GM23338 (cell line): Measurements from ENCODE around the gene AP1AR. TPM values are rescaled to one million over a fixed set of nuclear protein-coding genes. Genes with fewer than 3 reads are reported as not detected.

Experiments
- ATAC-seq: fragments of 200-7000 bp; cut with Tn5 transposase; 3 replicates; pipeline ENCODE4 v1.9.1; 2020
- DNase-seq: peaks from one replicate; pipeline ENCODE4 v3.0.0-alpha.2; 2015; ENCODE audit warnings: low spot score
- H2AFZ ChIP-seq: fragments of 200-600 bp; sonication (generic); 2 replicates; pipeline ENCODE4 v1.8.0; 2016; ENCODE audit warnings: antibody characterized with exemption, mild to moderate bottlenecking, moderate library complexity
- H3F3A ChIP-seq: fragments of 200-600 bp; sonication (generic); replicated peaks from 2 replicates; pipeline ENCODE4 v1.8.0; 2017; ENCODE audit warnings: antibody characterized with exemption, mixed run types, low read depth
- H3K27ac ChIP-seq: fragments of 200-600 bp; sonication (generic); 2 replicates; pipeline ENCODE4 v1.6.1; 2016; ENCODE audit warnings: low read depth
- H3K27me3 ChIP-seq: fragments of 200-600 bp; sonication (generic); 2 replicates; pipeline ENCODE4 v1.8.0; 2016; ENCODE audit warnings: mild to moderate bottlenecking, mixed run types, moderate library complexity; ENCODE audit not compliant: insufficient read depth
- H3K36me3 ChIP-seq: fragments of 200-600 bp; sonication (generic); 2 replicates; pipeline ENCODE4 v1.8.0; 2016; ENCODE audit warnings: mild to moderate bottlenecking; ENCODE audit not compliant: insufficient read depth
- H3K4me1 ChIP-seq: fragments of 200-600 bp; sonication (generic); 2 replicates; pipeline ENCODE4 v1.8.0; 2016; ENCODE audit warnings: mild to moderate bottlenecking, moderate library complexity; ENCODE audit not compliant: insufficient read depth
- H3K4me2 ChIP-seq: fragments of 200-600 bp; sonication (generic); 2 replicates; pipeline ENCODE4 v1.7.1; 2017; ENCODE audit warnings: mixed run types
- H3K4me3 ChIP-seq: fragments of 200-600 bp; sonication (generic); 2 replicates; pipeline ENCODE4 v1.6.1; 2016; ENCODE audit warnings: mixed run types
- H3K79me2 ChIP-seq: fragments of 200-600 bp; sonication (generic); replicated peaks from 2 replicates; pipeline ENCODE4 v1.8.0; 2017; ENCODE audit warnings: mild to moderate bottlenecking; ENCODE audit not compliant: insufficient read depth
- H3K9me2 ChIP-seq: fragments of 200-600 bp; sonication (generic); 2 replicates; pipeline ENCODE4 v1.8.0; 2017; ENCODE audit not compliant: insufficient read depth
- H4K20me1 ChIP-seq: fragments of 200-600 bp; sonication (generic); replicated peaks from 2 replicates; pipeline ENCODE4 v1.8.0; 2017; ENCODE audit warnings: mild to moderate bottlenecking; ENCODE audit not compliant: insufficient read depth
- H3K27ac Mint-ChIP-seq: 2 replicates; pipeline ENCODE4 v1.8.0; 2020; ENCODE audit warnings: inconsistent platforms, mild to moderate bottlenecking, moderate library complexity, mixed read lengths
- H3K27me3 Mint-ChIP-seq: 3 replicates; pipeline ENCODE4 v1.8.0; 2022; ENCODE audit warnings: low read depth, mild to moderate bottlenecking, moderate library complexity, mixed read lengths, inconsistent platforms; ENCODE audit not compliant: insufficient read depth, poor library complexity
- H3K36me3 Mint-ChIP-seq: 3 replicates; pipeline ENCODE4 v1.8.0; 2021; ENCODE audit warnings: low read depth, mild to moderate bottlenecking, inconsistent platforms, moderate library complexity, mixed read lengths
- H3K4me1 Mint-ChIP-seq: 3 replicates; pipeline ENCODE4 v1.8.0; 2020; ENCODE audit warnings: mild to moderate bottlenecking, inconsistent platforms, mixed read lengths
- H3K4me3 Mint-ChIP-seq: 3 replicates; pipeline ENCODE4 v1.8.0; 2021; ENCODE audit warnings: moderate library complexity, mild to moderate bottlenecking, inconsistent platforms, mixed read lengths
- H3K9me3 Mint-ChIP-seq: 3 replicates; pipeline ENCODE4 v1.8.0; 2020; ENCODE audit warnings: moderate library complexity, mild to moderate bottlenecking, inconsistent platforms, mixed read lengths
- NANOG ChIP-seq: IDR thresholded peaks from 2 replicates; pipeline ENCODE4 v1.6.1; 2016; ENCODE audit warnings: antibody characterized with exemption, borderline replicate concordance
- POLR2AphosphoS5 ChIP-seq: IDR thresholded peaks from 2 replicates; pipeline ENCODE4 v1.6.1; 2016; ENCODE audit warnings: antibody characterized with exemption, low read depth
- ZNF114 ChIP-seq: fragments of 250-450 bp; sonication (Bioruptor Pico); IDR thresholded peaks from 2 replicates; pipeline ENCODE4 v1.5.0; 2020; ENCODE audit warnings: mild to moderate bottlenecking, moderate library complexity
- polyA plus RNA-seq: library from polyadenylated mRNA; unstranded; fragments of >200 nt; fragmentation: Nextera tagmentation; extraction: Ambion mirVana; gene quantifications from 2 replicates; pipeline ENCODE4 v1.2.1, GENCODE V29; 2016
- total RNA-seq: library from RNA; depleted of rRNA; stranded (reverse); fragments of >200 nt; shearing (Covaris generic); gene quantifications from 2 replicates; pipeline ENCODE4 v1.2.3, GENCODE V29; 2014
- TF ChIP-seq, protein P1 (sequence below): fragments of 250-450 bp; sonication (Bioruptor Pico); IDR thresholded peaks from 2 replicates; pipeline ENCODE4 v1.5.0; 2020; ENCODE audit warnings: mild to moderate bottlenecking, moderate library complexity
- TF ChIP-seq, protein P2 (sequence below): IDR thresholded peaks from 2 replicates; pipeline ENCODE4 v1.6.1; 2016; ENCODE audit warnings: antibody characterized with exemption
- TF ChIP-seq, protein P3 (sequence below), 2 experiments: fragments of 200-600 bp in 1 of 2; sonication (generic) in 1 of 2; conservative IDR thresholded peaks; 2 replicates each; pipeline versions ENCODE4 v1.5.1 to v1.6.1; 2016 to 2017; ENCODE audit warnings: antibody characterized with exemption in 2 of 2, low read depth in 2 of 2, mild to moderate bottlenecking in 2 of 2, moderate library complexity in 1 of 2

The AP1AR gene
- total and polyA plus RNA-seq, 2 experiments from 2014 or later = 17.5 to 28.0 TPM

DNA sequence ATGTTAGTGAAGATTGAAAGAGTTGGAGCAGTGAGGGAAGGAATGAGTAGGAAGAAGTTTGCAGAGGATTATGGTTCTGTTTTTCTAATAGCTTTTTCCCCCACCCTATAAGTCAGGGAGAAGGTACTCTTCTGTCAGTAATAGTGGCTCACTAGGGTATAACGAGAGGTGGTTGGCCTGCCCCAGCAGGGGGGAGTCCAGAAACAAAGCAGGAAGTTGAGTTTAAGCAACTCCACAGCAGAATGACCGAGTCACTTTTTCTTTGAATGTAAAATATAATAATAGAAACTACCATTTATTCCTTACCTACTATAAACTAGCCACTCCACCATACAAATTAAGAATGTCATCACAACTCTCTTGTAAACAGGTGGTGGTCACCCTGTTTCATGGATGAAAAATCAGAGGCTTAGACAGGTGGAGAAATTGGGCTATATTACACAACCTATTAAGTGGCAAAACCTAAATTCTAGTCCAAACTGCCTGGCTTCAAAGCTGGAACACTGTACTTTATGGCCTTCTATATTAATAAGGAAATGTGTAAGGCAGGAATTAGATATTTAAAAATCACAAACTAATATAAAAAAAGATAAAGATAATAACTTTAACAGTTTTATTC is 21.9 kb downstream of the AP1AR start (continued):
- TF ChIP-seq, protein P1, sequence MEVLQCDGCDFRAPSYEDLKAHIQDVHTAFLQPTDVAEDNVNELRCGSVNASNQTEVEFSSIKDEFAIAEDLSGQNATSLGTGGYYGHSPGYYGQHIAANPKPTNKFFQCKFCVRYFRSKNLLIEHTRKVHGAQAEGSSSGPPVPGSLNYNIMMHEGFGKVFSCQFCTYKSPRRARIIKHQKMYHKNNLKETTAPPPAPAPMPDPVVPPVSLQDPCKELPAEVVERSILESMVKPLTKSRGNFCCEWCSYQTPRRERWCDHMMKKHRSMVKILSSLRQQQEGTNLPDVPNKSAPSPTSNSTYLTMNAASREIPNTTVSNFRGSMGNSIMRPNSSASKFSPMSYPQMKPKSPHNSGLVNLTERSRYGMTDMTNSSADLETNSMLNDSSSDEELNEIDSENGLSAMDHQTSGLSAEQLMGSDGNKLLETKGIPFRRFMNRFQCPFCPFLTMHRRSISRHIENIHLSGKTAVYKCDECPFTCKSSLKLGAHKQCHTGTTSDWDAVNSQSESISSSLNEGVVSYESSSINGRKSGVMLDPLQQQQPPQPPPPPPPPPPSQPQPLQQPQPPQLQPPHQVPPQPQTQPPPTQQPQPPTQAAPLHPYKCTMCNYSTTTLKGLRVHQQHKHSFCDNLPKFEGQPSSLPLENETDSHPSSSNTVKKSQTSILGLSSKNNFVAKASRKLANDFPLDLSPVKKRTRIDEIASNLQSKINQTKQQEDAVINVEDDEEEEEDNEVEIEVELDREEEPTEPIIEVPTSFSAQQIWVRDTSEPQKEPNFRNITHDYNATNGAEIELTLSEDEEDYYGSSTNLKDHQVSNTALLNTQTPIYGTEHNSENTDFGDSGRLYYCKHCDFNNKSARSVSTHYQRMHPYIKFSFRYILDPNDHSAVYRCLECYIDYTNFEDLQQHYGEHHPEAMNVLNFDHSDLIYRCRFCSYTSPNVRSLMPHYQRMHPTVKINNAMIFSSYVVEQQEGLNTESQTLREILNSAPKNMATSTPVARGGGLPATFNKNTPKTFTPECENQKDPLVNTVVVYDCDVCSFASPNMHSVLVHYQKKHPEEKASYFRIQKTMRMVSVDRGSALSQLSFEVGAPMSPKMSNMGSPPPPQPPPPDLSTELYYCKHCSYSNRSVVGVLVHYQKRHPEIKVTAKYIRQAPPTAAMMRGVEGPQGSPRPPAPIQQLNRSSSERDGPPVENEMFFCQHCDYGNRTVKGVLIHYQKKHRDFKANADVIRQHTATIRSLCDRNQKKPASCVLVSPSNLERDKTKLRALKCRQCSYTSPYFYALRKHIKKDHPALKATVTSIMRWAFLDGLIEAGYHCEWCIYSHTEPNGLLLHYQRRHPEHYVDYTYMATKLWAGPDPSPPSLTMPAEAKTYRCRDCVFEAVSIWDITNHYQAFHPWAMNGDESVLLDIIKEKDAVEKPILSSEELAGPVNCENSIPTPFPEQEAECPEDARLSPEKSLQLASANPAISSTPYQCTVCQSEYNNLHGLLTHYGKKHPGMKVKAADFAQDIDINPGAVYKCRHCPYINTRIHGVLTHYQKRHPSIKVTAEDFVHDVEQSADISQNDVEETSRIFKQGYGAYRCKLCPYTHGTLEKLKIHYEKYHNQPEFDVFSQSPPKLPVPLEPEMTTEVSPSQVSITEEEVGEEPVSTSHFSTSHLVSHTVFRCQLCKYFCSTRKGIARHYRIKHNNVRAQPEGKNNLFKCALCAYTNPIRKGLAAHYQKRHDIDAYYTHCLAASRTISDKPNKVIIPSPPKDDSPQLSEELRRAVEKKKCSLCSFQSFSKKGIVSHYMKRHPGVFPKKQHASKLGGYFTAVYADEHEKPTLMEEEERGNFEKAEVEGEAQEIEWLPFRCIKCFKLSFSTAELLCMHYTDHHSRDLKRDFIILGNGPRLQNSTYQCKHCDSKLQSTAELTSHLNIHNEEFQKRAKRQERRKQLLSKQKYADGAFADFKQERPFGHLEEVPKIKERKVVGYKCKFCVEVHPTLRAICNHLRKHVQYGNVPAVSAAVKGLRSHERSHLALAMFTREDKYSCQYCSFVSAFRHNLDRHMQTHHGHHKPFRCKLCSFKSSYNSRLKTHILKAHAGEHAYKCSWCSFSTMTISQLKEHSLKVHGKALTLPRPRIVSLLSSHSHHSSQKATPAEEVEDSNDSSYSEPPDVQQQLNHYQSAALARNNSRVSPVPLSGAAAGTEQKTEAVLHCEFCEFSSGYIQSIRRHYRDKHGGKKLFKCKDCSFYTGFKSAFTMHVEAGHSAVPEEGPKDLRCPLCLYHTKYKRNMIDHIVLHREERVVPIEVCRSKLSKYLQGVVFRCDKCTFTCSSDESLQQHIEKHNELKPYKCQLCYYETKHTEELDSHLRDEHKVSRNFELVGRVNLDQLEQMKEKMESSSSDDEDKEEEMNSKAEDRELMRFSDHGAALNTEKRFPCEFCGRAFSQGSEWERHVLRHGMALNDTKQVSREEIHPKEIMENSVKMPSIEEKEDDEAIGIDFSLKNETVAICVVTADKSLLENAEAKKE (CRISPR knock-in tag) = no peak
- TF ChIP-seq POLR2AphosphoS5 = no peak
- TF ChIP-seq, protein P2, sequence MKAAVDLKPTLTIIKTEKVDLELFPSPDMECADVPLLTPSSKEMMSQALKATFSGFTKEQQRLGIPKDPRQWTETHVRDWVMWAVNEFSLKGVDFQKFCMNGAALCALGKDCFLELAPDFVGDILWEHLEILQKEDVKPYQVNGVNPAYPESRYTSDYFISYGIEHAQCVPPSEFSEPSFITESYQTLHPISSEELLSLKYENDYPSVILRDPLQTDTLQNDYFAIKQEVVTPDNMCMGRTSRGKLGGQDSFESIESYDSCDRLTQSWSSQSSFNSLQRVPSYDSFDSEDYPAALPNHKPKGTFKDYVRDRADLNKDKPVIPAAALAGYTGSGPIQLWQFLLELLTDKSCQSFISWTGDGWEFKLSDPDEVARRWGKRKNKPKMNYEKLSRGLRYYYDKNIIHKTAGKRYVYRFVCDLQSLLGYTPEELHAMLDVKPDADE = no peak
- TF ChIP-seq, protein P3, sequence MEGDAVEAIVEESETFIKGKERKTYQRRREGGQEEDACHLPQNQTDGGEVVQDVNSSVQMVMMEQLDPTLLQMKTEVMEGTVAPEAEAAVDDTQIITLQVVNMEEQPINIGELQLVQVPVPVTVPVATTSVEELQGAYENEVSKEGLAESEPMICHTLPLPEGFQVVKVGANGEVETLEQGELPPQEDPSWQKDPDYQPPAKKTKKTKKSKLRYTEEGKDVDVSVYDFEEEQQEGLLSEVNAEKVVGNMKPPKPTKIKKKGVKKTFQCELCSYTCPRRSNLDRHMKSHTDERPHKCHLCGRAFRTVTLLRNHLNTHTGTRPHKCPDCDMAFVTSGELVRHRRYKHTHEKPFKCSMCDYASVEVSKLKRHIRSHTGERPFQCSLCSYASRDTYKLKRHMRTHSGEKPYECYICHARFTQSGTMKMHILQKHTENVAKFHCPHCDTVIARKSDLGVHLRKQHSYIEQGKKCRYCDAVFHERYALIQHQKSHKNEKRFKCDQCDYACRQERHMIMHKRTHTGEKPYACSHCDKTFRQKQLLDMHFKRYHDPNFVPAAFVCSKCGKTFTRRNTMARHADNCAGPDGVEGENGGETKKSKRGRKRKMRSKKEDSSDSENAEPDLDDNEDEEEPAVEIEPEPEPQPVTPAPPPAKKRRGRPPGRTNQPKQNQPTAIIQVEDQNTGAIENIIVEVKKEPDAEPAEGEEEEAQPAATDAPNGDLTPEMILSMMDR (conservative IDR thresholded peaks at IDR 0.05; ENCODE audit: low read depth in 2 of 2) = no peak
- TF ChIP-seq ZNF114 (CRISPR knock-in tag) = no peak

DNA sequence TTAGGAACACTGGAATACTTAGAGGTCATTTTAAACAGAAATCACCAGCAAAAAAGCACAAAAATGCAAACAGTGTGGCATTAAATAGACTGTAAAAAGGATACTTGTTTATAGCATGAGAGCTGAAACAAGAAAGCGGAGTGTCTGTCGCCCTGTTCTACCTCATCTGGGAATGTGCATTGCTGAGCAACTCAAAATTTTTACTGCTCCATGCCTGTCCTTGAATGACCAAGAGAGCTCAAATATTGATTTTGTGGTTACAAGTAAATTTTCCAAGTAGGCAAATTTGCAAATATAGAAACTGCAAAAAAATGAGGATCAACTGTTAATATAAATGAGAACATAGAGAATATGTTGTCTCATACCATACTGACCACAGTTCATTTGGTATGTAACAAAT is 25.5 kb downstream of the AP1AR start:
- H4K20me1 ChIP-seq = no peaks in the 10 kb centered on the region
- Mint-ChIP-seq H3K4me1 (peaks cover 9% of the 10 kb centered on the region), H3K36me3 (peaks cover 8% of the 10 kb centered on the region; the same call in 2 of the 3 replicates), H3K27ac (no peak overlapping the region; the same call in 1 of the 2 replicates), H3K9me3 (no peaks in the 10 kb centered on the region), H3K4me3 (no peak overlapping the region), H3K27me3 (no peaks in the 10 kb centered on the region)
- H3F3A ChIP-seq = no peaks in the 10 kb centered on the region
- H3K36me3 ChIP-seq = no peaks in the 10 kb centered on the region
- H3K4me2 ChIP-seq = no peak overlapping the region
- no peak overlapping the region for H3K27ac ChIP-seq
- peaks cover 14% of the 10 kb centered on the region for H3K79me2 ChIP-seq
- H3K9me2 ChIP-seq = no peaks in the 10 kb centered on the region
- no peaks in the 10 kb centered on the region for H3K27me3 ChIP-seq
- no peak overlapping the region for H3K4me3 ChIP-seq
- H2AFZ ChIP-seq = no peak overlapping the region
- peaks cover 11% of the 10 kb centered on the region for H3K4me1 ChIP-seq
- DNase-seq (no peak), ATAC-seq (no peak)
- TF ChIP-seq, protein P1 (CRISPR knock-in tag) = no peak
- no peak for TF ChIP-seq NANOG
